Tibial nerve (tissue), 4 donors: Measurements from ENCODE around the gene OCA2. TPM values are rescaled to one million over a fixed set of nuclear protein-coding genes. Genes with fewer than 3 reads are reported as not detected.

Source experiments
- DNase-seq, 2 donors: peaks; one replicate each; pipeline ENCODE4 v3.0.0-alpha.2; 2019; ENCODE audit warnings: low spot score in 2 of 2
- H3K27ac ChIP-seq, 4 donors: fragments of 200-600 bp; sonication (generic) in 3 of 4; one replicate each; pipeline ENCODE4 v1.5.1; 2017 to 2019; ENCODE audit warnings: mild to moderate bottlenecking in 1 of 4
- H3K27me3 ChIP-seq, 2 donors: fragments of 200-600 bp; sonication (generic) in 1 of 2; one replicate each; pipeline versions ENCODE4 v1.5.1 to v1.6.0; 2017 to 2019
- H3K36me3 ChIP-seq, 3 donors: fragments of 200-600 bp; sonication (generic); one replicate each; pipeline ENCODE4 v1.5.1; 2018 to 2019
- H3K4me1 ChIP-seq, 4 donors: fragments of 200-600 bp; sonication (generic) in 3 of 4; one replicate each; pipeline ENCODE4 v1.5.1; 2017 to 2019
- H3K4me3 ChIP-seq, 4 donors: fragments of 200-600 bp; sonication (generic) in 3 of 4; one replicate each; pipeline ENCODE4 v1.5.1; 2017 to 2019; ENCODE audit warnings: mild to moderate bottlenecking in 1 of 4, moderate library complexity in 1 of 4
- H3K9me3 ChIP-seq, 4 donors: fragments of 200-600 bp; sonication (generic) in 3 of 4; one replicate each; pipeline ENCODE4 v1.5.1; 2017 to 2019
- CTCF ChIP-seq, 5 experiments: fragments of 200-600 bp in 3 of 5; fragments of 450-650 bp in 2 of 5; sonication (generic) in 3 of 5; IDR thresholded peaks; one replicate each; pipeline ENCODE4 v1.5.1; 2016 to 2019; ENCODE audit warnings: antibody characterized with exemption in 5 of 5, mild to moderate bottlenecking in 3 of 5, moderate library complexity in 2 of 5
- EP300 ChIP-seq, 2 donors: sonication (generic); formaldehyde crosslinking; IDR thresholded peaks; one replicate each; pipeline ENCODE4 v1.6.1; 2017; ENCODE audit warnings: antibody characterized with exemption in 2 of 2, mild to moderate bottlenecking in 1 of 2
- POLR2A ChIP-seq, 2 donors: fragments of 450-650 bp; IDR thresholded peaks; one replicate each; pipeline ENCODE4 v1.6.1; 2017; ENCODE audit warnings: antibody characterized with exemption in 2 of 2, mild to moderate bottlenecking in 2 of 2, moderate library complexity in 2 of 2
- WGBS, 2 donors: methylation state at CpG; one replicate each; pipeline ENCODE4 v1.1.5; 2018; 5-methylcytosine and 5-hydroxymethylcytosine counted together
- total RNA-seq, 4 donors: library from RNA; depleted of rRNA; stranded (reverse); fragments of >200 nt; gene quantifications; one replicate each; pipeline ENCODE4 v1.1.0, GENCODE V29; 2016

The OCA2 gene
- total RNA-seq, 4 donors from 2014 or later: 2.7 to 19.7 (median 6.5) TPM; not detected in 1

- H3K27me3 ChIP-seq: no peaks in the 10 kb centered on the region
- TF ChIP-seq POLR2A (IDR thresholded peaks at IDR 0.05) (no peak), CTCF (IDR thresholded peaks at IDR 0.05) (no peak), EP300 (IDR thresholded peaks at IDR 0.05) (no peak)
- no peak for DNase-seq
- H3K4me1 ChIP-seq: no peaks in the 10 kb centered on the region
- 68 to 84% methylated on average over 9 to 10 of the region's 10 CpGs for WGBS, 2 donors
- H3K27ac ChIP-seq: no peak overlapping the region
- H3K4me3 ChIP-seq: no peak overlapping the region
- H3K36me3 ChIP-seq: no peaks in the 10 kb centered on the region
- H3K9me3 ChIP-seq: no peaks in the 10 kb centered on the region
These were observed 97.5 kb downstream of the OCA2 start for GRCh38 chr15:28001641-28002040.

GRCh38 chr15:27993996-27994780, 104.9 kb downstream of the OCA2 start:
- H3K27ac ChIP-seq: no peak overlapping the region
- no peak for DNase-seq
- 79 to 89% methylated on average over 16 of the region's 16 CpGs for WGBS, 2 donors
- H3K27me3 ChIP-seq: no peaks in the 10 kb centered on the region
- TF ChIP-seq POLR2A (IDR thresholded peaks at IDR 0.05) (no peak), EP300 (IDR thresholded peaks at IDR 0.05) (no peak), CTCF (IDR thresholded peaks at IDR 0.05) (no peak)
- H3K36me3 ChIP-seq: no peaks in the 10 kb centered on the region
- H3K4me3 ChIP-seq: no peak overlapping the region
- peaks cover 0 to 11% (median 0%) of the 10 kb centered on the region in 4 donors for H3K9me3 ChIP-seq
- H3K4me1 ChIP-seq: no peaks in the 10 kb centered on the region

GRCh38 chr15:27993544-27993943, 105.6 kb downstream of the OCA2 start:
- no peak for DNase-seq
- Histone ChIP-seq H3K9me3 (peaks cover 0 to 11% (median 0%) of the 10 kb centered on the region in 4 donors), H3K27me3 (no peaks in the 10 kb centered on the region), H3K4me3 (no peak overlapping the region), H3K4me1 (no peaks in the 10 kb centered on the region), H3K36me3 (no peaks in the 10 kb centered on the region), H3K27ac (no peak overlapping the region)
- WGBS, 2 donors: 91 to 92% methylated on average over 10 of the region's 10 CpGs
- no peak for TF ChIP-seq EP300 (IDR thresholded peaks at IDR 0.05)
- no peak for TF ChIP-seq CTCF (IDR thresholded peaks at IDR 0.05)

DNA sequence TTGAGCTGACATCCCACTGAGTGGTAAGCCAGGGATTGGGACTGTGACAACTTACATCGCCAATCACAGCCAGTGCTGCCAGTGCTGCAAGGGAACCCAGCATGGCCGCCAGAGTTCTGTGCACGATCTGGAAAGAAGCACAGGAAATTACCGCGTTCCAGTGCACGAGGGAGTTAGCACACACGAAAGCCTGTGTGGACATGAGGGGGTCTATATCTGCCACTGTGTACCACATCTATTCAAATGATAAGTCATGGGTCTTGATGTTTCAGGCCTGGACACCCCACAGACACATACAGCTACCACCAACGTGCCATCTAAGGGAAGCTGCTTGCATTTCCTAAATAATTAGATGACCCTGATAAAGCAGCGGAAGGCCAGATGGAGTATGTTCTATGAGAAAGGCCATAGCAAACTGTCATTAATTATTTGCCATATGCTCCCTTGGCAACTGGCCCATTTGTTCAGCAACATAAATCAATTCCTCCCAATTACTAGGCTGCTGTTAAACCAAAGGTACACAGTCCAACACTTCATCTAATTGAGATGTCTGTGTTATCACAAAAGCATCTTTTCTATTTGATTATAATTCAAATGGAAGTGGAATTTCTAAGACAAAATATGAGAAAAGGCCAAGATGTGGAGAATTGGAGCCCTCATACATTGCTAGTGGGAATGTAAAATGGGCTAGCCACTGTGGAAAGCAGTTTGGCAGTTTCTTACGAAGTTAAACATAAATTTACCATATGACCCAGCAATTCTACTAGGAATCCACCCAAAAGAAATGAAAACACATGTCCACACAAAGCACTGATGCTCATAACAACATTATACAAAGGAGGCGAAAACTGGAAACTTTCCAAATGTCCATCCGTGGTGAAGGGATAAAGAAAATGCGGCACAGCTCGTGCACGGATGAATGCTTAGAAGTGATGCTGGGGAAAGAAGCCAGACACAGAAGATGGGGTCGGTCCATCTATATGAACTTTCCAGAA, 108.3 kb downstream of the OCA2 start:
- no peak overlapping the region for H3K27ac ChIP-seq
- 71 to 72% methylated on average over 16 of the region's 16 CpGs for WGBS, 2 donors
- no peak overlapping the region for H3K4me3 ChIP-seq
- H3K9me3 ChIP-seq: peaks cover 0 to 11% (median 0%) of the 10 kb centered on the region in 4 donors
- TF ChIP-seq POLR2A (IDR thresholded peaks at IDR 0.05) (no peak), CTCF (IDR thresholded peaks at IDR 0.05) (no peak), EP300 (IDR thresholded peaks at IDR 0.05) (no peak)
- H3K4me1 ChIP-seq: no peaks in the 10 kb centered on the region
- no peaks in the 10 kb centered on the region for H3K36me3 ChIP-seq
- H3K27me3 ChIP-seq: no peaks in the 10 kb centered on the region
- DNase-seq: no peak
